ENCODE data around the gene SLC34A3.

Gene SLC34A3

DNA sequence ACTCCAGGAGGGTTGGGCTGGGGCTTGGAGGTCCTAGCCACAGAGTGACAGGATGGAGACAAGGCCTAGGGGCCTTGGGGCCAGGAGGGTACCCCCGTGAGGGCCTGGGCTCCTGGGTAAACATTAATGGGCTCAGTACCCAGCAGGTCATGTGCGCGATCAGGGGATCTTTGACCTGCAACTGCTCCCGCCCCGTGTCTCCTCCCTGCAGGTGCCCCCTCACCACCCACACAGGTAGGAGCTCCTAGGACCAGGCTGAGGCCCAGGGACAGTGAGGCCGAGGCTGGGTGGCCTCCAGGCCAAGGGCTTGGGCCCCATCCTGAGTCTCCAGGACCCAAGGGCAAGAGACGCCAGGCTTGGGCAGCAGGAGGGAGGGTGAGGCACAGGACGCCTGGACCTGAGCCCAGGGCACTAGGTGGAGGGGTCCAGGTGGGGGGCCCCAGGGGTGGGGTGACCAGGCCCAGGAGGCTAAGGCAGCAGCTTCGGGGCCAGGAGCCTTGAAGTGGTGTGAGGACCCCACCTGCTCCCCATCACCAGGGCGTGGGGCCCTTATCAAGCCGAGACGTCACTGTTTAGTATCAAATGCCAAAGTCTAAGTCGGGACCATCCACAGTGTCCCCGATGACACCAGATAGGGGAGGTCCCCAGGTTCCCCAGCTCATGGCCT, at the start of gene SLC34A3:
Gene SLC34A3 (plus strand): TSS at position 197 of the 667 bp plus-strand sequence. CDS start 802 bp downstream, outside the sequence.
- no peak within 1 kb of the TSS for H3K4me3 ChIP-seq (ENCODE audit: low read depth, low read length)
- TF ChIP-seq, protein P1, sequence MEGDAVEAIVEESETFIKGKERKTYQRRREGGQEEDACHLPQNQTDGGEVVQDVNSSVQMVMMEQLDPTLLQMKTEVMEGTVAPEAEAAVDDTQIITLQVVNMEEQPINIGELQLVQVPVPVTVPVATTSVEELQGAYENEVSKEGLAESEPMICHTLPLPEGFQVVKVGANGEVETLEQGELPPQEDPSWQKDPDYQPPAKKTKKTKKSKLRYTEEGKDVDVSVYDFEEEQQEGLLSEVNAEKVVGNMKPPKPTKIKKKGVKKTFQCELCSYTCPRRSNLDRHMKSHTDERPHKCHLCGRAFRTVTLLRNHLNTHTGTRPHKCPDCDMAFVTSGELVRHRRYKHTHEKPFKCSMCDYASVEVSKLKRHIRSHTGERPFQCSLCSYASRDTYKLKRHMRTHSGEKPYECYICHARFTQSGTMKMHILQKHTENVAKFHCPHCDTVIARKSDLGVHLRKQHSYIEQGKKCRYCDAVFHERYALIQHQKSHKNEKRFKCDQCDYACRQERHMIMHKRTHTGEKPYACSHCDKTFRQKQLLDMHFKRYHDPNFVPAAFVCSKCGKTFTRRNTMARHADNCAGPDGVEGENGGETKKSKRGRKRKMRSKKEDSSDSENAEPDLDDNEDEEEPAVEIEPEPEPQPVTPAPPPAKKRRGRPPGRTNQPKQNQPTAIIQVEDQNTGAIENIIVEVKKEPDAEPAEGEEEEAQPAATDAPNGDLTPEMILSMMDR (IDR thresholded peaks at IDR 0.05; ENCODE audit: insufficient read depth, low read depth, low read length, missing control alignments), result no peak
- no peak for DNase-seq (ENCODE audit: low read depth)

DNA sequence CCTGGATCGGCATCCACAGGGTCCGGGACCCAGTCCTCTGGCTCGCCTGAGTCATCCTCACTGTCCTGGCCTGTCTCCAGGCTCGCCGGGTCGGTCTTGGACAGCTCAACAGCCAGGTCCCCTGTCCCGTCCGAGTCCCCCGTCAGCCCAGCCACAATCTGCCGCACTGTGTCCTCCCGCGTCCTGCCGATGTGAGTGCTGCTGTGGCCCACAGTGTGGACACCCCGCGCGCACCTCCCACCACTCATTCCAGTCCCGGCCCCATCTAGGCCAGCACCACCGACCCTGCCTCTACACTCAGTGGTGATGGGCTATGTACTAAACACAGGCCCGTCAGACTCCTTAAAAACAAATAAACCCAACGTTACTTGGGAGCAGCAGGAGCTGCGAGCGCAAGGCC, 49.0 kb upstream of the SLC34A3 start:
- TF ChIP-seq, protein P1 (IDR thresholded peaks at IDR 0.05; ENCODE audit: insufficient read depth, low read depth, low read length, missing control alignments), result no peak

DNA sequence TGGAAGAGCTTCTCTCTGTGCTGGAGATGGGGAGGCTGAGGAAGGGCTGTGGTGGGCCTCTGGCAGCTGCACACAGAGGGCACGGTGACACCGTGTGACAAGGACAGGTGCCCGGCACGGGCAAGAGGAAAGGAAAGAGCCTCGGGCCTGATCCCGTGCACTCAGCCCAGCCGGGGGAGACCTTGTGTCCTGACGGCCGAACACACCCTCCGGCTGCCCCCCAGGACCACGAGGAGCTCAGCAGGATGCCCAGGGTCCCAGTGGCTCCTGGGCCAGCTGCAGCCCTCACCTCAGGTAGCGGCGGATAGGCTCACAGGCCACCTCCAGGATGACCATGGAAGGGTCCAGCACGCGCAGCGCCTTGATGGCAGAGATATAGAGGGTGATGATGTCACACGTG, 47.9 kb upstream of the SLC34A3 start:
- DNase-seq (ENCODE audit: low read depth), result no peak
- H3K4me3 ChIP-seq (ENCODE audit: low read depth, low read length), result no peak overlapping the region
- TF ChIP-seq, protein P1 (IDR thresholded peaks at IDR 0.05; ENCODE audit: insufficient read depth, low read depth, low read length, missing control alignments), result no peak

More for the DNA sequence above, 49.0 kb upstream of the SLC34A3 start:
- DNase-seq (ENCODE audit: low read depth), result no peak
- no peak overlapping the region for H3K4me3 ChIP-seq (ENCODE audit: low read depth, low read length)

DNA sequence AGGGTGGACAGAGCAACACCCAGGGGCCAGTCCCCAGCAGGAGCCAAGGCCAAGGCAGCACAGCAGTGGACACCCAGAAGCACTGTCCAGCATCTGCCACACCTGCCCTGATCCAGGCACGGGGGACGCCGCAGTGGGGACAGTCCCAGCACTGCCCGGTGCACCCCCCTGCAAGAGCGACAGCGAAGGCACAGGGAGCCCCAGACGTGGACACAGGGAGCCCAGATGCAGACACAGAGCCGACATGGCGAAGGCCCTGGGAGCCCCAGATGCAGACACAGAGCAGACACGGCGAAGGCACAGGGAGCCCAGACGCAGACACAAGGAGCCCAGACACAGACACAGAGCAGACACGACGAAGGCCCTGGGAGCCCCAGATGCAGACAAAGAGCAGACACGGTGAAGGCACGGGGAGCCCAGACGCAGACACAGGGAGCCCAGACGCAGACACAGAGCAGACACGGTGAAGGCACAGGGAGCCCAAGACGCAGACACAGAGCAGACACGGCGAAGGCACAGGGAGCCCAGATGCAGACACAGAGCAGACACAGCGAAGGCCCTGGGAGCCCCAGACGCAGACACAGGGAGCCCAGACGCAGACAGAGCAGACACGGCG, 46.6 kb upstream of the SLC34A3 start:
- no peak for DNase-seq (ENCODE audit: low read depth)
- TF ChIP-seq, protein P1 (IDR thresholded peaks at IDR 0.05; ENCODE audit: insufficient read depth, low read depth, low read length, missing control alignments), result no peak
- H3K4me3 ChIP-seq (ENCODE audit: low read depth, low read length), result no peak overlapping the region

DNA sequence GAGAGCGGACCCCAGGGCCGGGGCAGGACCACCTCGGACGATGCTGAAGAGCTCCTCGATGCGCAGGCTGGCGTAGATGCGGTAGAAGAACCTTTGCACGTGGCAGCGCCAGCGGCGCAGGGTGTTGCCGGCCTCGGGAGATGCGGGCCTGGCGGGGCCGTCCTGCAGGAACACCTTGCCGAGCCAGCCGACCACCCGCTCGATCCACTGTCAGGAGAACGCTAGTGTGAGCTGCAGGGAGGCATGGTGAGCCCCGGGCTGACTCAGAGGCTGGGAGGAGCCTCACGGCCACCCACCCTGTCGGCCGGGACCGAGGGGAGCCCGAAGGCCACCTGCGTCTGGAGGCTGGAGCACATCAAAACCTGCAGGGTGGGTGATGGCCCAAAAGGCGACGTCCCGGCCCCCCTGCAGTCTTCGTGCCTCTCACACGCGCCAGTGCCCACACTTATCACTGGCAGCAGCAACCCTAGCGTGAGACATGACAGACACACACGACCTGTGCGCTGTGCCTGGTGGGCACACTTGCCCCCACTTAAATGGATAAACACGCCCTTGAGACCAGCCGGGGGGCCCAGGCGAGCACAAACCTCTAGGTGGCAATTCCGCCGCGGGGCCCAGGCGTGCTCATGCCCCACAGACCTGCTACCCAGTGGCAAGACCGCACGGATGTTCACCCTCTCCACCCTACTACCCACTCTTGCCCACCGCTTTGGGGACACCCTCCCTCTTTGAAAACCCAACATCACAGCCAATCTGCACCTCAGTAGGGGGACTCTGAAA, 45.6 kb upstream of the SLC34A3 start:
- TF ChIP-seq, protein P1 (IDR thresholded peaks at IDR 0.05; ENCODE audit: insufficient read depth, low read depth, low read length, missing control alignments), result no peak
- no peak for DNase-seq (ENCODE audit: low read depth)
- H3K4me3 ChIP-seq (ENCODE audit: low read depth, low read length), result no peak overlapping the region

DNA sequence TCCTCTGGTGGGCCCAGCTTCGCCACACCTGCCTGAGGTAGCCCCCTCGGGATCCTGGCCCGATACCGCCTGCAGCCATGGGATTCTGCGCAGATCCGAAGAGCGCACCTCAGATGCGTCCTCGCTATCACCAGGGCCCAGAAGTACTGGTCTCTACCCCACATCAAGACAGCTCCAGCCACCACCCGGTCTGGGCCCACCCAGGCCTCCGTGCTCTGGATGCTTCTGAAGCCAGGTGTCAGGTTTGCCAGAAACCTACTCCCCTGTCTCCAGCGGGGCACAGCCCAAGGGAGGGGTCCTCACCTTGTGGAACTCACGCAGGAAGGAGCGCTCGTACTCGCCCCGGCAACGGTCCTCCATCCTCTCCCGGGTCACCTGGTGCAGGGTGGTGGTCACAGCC, 44.8 kb upstream of the SLC34A3 start:
- TF ChIP-seq, protein P1 (IDR thresholded peaks at IDR 0.05; ENCODE audit: insufficient read depth, low read depth, low read length, missing control alignments), result no peak
- DNase-seq (ENCODE audit: low read depth), result no peak
- H3K4me3 ChIP-seq (ENCODE audit: low read depth, low read length), result no peak overlapping the region
